NCI-H2107 (cell line): ENCODE data around the gene MSI2.

Experiments used
- DNase-seq: peaks from one replicate; lab custom pipeline; 2025; lab: John Stamatoyannopoulos, UW

The MSI2 gene

DNA sequence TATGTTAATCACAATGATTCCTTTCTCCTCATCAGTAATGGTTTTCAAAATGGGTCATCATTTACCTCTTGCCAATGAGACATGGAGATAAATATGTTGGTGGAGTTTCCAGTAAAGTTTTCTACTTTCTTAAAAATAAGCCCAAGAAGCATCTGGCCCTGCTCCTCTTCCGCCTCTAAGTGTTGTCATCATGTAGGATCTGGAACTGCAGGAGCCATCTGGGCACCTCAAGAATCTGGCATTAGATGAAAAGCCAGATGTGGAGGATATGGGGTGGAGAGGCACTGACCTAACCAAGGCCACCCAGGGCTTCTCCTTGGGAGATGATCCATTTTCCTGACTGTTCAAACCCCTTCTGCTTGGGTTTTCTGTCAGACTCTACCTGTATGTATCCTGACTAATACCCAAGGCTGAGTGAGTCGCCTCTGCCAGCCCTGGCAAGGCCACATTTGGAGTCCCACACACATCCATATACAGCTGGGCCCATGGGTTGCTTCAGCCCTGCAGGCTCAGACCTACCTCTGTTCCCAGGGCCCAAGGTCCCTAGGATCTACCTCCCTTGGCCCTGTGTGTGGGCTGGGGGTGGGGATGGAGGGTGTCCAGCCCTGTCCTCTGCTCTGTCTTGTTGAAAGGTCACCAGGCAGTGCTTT is 464.2 kb downstream of the MSI2 start:
- no peak for DNase-seq

DNA sequence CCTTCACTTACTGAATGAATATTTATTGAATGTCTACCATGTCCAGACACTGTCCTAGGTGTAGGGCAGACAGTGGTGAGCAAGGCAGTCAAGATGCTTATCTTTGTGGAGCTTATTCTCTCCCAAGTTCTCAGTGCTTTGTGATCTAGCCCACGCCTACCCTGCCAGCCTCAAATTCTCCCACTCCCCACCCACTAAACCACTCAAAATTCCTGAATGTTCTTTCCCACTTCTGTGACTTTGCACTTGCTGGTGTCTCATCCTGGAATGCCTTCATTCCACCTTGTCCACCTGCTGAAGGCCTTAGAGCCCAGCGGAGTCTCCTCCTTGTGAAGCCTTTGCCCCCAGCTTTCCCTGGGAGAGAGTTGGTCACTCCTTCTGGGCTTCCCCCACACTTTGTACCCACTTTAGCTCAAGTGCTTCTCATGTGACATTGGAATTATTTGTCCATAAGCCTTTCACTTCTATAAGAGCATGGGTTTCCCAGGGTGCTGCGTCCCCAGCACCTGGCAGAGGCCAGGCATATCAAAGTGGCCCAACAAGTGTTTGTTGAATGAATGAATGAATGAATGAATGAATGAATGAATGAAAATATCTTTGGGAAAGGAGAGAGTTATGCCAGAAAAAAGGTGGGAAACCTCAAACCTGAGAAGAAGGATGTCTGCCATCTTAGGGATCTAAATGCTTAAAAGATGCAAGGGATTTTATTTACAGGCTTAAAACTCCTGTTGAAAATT is 465.8 kb downstream of the MSI2 start:
- DNase-seq = no peak

DNA sequence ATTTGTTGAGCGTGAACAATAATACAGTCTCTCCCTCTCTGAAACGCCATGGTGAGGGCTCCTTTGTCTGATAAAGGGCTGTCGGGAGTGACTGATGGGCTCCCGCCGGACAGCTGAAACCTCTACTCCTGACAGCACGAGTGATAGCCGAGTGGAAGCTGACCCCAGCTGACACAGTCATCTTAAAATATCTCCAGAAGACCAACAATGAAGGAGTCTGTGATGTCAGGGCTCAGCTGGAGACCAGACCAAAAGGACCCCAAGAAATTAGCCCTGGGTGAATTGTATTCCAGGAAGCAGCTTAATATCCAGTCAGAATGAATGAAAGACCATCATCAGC is 466.4 kb downstream of the MSI2 start:
- no peak for DNase-seq

DNA sequence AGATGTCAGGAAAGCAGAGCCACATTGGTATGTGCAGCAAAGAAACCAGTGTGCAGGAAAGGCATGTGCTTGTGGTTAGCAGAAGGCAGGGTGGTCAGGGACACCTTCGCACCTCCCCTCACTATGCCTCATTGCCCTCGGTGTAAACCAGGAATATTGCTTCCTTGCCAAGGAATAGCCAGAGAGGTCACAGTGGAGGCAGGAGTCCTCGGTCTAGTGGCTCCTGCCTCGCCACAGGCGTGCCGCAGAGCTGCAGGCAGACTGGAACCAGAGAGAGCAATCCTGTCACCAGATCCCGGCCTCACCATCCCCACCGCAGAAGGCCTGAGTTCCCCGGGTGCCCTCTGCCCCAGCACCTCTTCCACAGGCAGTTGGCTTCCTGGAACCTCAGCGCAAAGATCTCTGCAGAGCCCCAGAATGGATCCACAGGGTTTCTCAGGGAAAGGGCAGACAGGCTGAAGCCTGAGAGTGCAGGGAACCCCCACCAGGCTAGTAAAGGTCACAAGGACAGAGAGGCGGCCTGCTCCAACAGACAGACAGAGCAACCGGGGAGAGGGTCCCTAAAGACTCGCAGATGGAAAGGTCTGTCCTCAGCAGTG is 467.2 kb downstream of the MSI2 start:
- DNase-seq = no peak

DNA sequence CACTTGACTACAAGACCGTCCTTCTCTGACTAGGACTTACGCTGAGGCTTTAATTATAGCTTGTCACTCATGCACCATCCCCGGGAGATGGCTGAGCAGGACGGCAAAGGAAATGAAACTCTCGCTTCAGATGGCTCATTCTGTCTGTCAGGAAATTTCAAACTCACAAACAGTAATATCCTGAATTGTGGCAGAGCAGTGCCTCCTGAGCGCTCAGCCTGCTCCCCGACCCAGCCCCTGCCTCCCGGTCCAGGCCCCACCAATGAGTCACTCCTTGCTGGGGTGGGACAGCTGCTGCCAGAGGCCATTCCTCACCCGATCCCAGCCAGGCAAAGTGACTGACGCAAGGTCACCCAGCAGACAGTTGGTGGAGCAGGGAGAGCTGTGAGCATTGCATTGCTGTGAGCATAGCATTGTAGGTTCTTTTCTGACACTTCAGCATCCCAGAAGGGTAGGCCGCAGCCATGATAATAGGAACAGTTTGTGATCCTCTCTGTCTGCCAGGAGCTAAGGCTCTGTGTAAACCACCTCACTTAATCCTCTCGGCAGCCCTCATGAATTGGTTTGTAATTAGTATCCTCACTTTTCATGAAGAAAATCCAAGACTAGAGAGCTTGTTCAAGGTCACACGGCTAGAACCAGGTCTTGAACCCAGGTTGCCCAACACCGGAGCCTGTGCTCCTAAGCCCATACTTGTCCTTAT is 467.9 kb downstream of the MSI2 start:
- DNase-seq = no peak

DNA sequence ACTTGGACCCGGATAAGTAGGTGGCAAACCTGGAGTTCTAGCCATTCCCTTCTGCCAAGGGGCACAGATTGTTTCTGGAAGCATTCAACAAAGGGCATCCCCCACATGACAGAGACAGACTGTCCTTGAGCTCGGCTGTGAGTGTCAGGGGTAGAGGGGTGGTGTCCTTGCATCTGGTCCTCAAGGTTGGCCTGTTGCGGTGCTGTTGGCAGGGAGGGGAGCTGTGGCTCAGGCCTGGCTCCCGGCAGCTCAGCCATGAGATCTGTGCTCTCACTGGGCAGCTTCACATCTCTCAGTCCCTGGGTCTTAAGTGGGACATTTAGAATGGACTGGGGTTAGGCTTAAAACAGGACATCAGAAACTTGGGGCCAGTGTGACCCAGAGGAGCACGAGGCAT is 468.4 kb downstream of the MSI2 start:
- DNase-seq = no peak

DNA sequence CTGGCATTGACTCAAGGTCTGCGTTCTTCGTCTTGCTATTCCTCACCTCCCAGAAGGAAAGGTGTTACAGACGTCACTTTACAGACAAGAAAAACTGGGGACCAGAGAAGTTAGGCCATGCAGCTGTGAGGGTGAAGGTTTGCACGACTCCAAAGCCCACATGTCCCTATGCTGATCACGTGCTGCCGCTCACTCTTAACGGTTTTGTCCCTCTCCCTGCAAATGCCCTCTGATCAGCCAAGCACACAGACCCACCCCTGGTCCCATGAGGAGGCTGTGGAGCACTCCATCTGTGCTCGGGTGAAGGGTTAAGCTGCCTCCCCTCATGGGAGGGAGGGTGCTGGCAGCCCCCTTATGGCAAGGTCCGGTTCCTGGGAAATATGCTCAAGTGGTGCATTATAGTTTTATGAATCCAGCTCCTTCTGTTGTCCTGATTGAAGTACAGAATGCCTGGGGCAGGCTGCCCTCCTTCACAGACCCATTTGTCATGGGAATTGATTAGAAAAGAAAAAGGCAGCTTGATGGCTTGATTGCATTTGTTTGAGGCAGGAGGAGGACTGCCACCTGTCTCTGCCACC is 470.0 kb downstream of the MSI2 start:
- no peak for DNase-seq

DNA sequence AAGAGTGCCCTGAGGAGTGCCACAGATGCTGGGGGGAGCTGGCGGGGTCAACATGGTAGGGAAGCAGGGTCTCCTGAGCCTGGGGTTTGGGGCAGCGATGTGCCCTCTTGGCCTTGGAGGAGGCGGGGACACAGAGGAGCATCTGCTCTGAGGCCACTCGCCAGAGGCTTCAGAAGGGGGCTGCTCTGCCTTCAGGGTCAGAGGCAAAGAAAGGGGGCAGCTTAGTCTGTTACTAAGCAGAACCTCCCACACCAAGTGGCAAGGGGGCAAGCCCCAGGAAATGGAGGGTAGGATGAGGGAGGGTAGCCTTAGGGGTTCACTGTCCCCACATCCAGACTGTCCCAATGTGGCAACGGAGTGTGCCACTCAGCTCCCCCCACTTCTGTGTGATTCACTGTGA is 470.5 kb downstream of the MSI2 start:
- no peak for DNase-seq

DNA sequence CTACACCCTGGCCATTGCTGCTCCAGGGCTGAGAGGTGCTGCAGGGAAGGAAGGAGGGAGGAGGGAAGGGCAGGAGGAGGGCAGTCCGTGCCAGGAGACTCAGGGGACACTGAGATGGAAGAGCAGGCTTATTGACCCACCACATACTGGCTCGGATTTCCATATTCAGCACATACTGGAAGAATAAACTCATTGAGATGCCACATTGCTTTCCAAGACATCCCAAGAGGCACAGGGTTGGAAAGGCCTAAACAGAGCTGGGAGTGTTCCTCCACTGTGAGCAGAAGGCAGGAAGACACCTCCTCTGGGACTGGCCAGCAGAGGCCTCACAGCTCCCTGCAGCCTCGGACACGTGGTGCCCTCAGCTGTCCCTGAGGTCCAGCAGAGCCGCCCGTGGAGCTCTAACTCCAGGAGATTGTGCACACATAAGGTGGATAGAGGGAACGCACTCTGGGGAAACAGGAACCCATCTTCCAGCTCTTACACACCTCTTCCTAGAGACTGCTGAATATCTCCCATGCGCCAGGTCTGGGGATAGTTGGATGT is 471.4 kb downstream of the MSI2 start:
- DNase-seq = no peak

DNA sequence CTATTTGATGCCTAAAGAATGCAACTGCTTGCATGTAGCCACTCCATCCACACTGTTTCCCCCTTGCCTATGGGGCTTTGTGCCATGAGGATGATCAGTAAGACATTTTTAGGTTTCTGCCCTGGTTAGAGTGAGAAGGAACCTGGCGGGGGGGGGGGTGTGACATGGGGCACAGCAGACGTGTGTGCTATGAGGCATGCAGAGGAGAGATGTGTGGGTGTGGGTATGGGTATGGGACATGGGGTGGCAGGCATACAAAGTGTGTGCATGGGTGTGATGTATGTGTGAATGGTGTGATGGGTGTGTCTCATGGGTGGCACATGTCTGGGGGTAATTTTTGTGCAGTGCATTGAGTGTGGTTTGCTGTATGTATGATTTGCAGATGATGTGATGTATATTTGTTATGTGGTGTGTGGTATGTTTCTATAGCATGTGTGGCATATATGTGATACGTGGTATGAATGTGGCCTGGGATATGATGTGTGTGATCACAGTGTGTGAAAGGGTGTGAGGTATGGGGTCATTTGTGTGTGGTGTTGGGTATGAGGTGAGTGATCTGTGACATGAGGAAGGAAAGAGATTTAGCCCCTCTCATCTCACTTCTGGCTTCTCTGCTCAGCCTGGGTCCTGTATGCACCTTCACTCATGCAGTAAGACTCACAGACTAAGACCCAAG is 473.8 kb downstream of the MSI2 start:
- no peak for DNase-seq

DNA sequence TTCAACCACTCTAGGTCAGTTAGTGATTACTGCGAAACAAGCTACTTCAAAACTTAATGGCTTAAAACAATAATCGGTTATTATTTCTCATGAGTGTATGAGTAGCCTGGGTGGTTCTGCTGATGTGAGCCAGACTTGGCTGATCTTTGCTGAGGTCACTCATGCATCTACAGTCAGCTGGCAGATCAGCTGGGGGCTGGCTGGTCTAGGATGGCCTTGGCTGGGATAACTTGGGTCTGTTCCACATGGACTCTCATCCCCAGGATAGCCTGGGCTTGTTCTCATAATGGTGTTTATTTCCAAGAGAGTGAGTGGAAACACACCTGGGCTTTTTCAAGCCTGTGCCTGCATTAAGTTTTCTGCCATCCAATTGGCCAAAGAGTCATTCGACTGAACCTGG is 475.7 kb downstream of the MSI2 start:
- DNase-seq = peak; percentile 27

DNA sequence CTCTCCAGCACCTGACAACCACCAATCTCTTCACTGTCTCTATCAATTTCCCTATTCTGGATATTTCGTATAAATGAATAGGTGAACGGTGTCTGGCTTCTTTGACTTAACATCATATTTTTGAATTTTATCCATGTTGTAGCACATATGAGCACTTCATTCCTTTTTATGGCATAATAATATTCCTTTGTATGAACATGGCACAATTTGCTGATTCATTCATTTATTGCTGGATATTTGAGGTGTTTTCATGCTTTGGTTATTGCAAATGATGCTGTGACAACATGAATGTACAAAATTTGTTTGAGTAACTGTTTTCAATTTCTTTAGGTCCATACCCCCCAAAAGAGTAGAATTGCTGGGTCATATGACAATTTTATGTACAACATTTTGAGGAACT is 476.8 kb downstream of the MSI2 start:
- no peak for DNase-seq
